H9 (cell line): ENCODE measurements around the gene FBXO34. TPM values are rescaled to one million over a fixed set of nuclear protein-coding genes. Genes with fewer than 3 reads are reported as not detected.

Source experiments
- DNase-seq: peaks from one replicate; pipeline ENCODE4 v3.0.0-alpha.2; 2017
- H2AFZ ChIP-seq: one replicate; pipeline ENCODE4 v1.6.1; 2013; ENCODE audit warnings: mild to moderate bottlenecking, low read length, control low read depth, moderate library complexity
- H2AK5ac ChIP-seq: 2 replicates; pipeline ENCODE4 v1.6.1; 2013; ENCODE audit warnings: low read length, control low read depth, mixed read lengths; ENCODE audit not compliant: insufficient read length
- H2BK120ac ChIP-seq: one replicate; pipeline ENCODE4 v1.6.1; 2013; ENCODE audit warnings: low read depth, mild to moderate bottlenecking, low read length, control low read depth, inconsistent platforms; ENCODE audit not compliant: poor library complexity, severe bottlenecking
- H2BK12ac ChIP-seq: 2 replicates; pipeline ENCODE4 v1.6.1; 2013; ENCODE audit warnings: low read length, control low read depth, mixed read lengths, low read depth; ENCODE audit not compliant: insufficient read length
- H2BK15ac ChIP-seq: 2 replicates; pipeline ENCODE4 v1.6.1; 2013; ENCODE audit warnings: low read depth, low read length, control low read depth
- H2BK20ac ChIP-seq: one replicate; pipeline ENCODE4 v1.6.1; 2013; ENCODE audit warnings: low read depth, mild to moderate bottlenecking, low read length, control low read depth, inconsistent platforms; ENCODE audit not compliant: poor library complexity, severe bottlenecking
- H2BK5ac ChIP-seq: 2 replicates; pipeline ENCODE4 v1.6.1; 2013; ENCODE audit warnings: low read length, control low read depth, mixed read lengths; ENCODE audit not compliant: insufficient read length
- H3K14ac ChIP-seq: 2 replicates; pipeline ENCODE4 v1.6.1; 2013; ENCODE audit warnings: low read length, control low read depth; ENCODE audit not compliant: insufficient read depth
- H3K18ac ChIP-seq: 2 replicates; pipeline ENCODE4 v1.6.1; 2013; ENCODE audit warnings: low read depth, mild to moderate bottlenecking, mixed read lengths, low read length, control low read depth; ENCODE audit not compliant: insufficient read length
- H3K23ac ChIP-seq: 2 replicates; pipeline ENCODE4 v1.6.1; 2013; ENCODE audit warnings: low read length, control low read depth, mixed read lengths, low read depth; ENCODE audit not compliant: insufficient read length
- H3K23me2 ChIP-seq: 2 replicates; pipeline ENCODE4 v1.6.1; 2013; ENCODE audit warnings: low read depth, mild to moderate bottlenecking, mixed read lengths, low read length, control low read depth; ENCODE audit not compliant: insufficient read length, poor library complexity, severe bottlenecking
- H3K27ac ChIP-seq: 2 replicates; pipeline ENCODE4 v1.5.1; 2013; ENCODE audit warnings: low read length, control low read depth, mixed read lengths, low read depth; ENCODE audit not compliant: insufficient read length
- H3K27me3 ChIP-seq: 2 replicates; pipeline ENCODE4 v1.6.1; 2013; ENCODE audit warnings: low read length, control low read depth, inconsistent platforms; ENCODE audit not compliant: insufficient read depth
- H3K4ac ChIP-seq: 2 replicates; pipeline ENCODE4 v1.6.1; 2013; ENCODE audit warnings: low read depth, mild to moderate bottlenecking, control low read depth, inconsistent platforms, low read length, moderate library complexity
- H3K4me1 ChIP-seq: 2 replicates; pipeline ENCODE4 v1.6.1; 2013; ENCODE audit warnings: low read length, control low read depth, inconsistent platforms; ENCODE audit not compliant: insufficient read depth
- H3K4me2 ChIP-seq: 2 replicates; pipeline ENCODE4 v1.6.1; 2013; ENCODE audit warnings: low read length, control low read depth, mixed read lengths; ENCODE audit not compliant: insufficient read length, insufficient read depth
- H3K56ac ChIP-seq: 2 replicates; pipeline ENCODE4 v1.6.1; 2013; ENCODE audit warnings: low read depth, mild to moderate bottlenecking, mixed read lengths, low read length, control low read depth; ENCODE audit not compliant: insufficient read length
- H3K79me1 ChIP-seq: 2 replicates; pipeline ENCODE4 v1.6.1; 2013; ENCODE audit warnings: low read depth, mild to moderate bottlenecking, moderate library complexity, low read length, control low read depth, inconsistent platforms; ENCODE audit not compliant: insufficient read depth, poor library complexity, severe bottlenecking
- H3K79me2 ChIP-seq: 2 replicates; pipeline ENCODE4 v1.6.1; 2013; ENCODE audit warnings: low read length, control low read depth, inconsistent platforms; ENCODE audit not compliant: insufficient read depth
- H3K9ac ChIP-seq: 2 replicates; pipeline ENCODE4 v1.6.1; 2013; ENCODE audit warnings: low read length, control low read depth, mixed read lengths; ENCODE audit not compliant: insufficient read length; ENCODE audit errors: extremely low read depth
- H3K9me3 ChIP-seq: one replicate; pipeline ENCODE4 v1.6.1; 2013; ENCODE audit warnings: low read depth, low read length, inconsistent platforms; ENCODE audit not compliant: control insufficient read depth
- H3T11ph ChIP-seq: one replicate; pipeline ENCODE4 v1.6.1; 2013; ENCODE audit warnings: mild to moderate bottlenecking, low read length, control low read depth, inconsistent platforms
- H4K20me1 ChIP-seq: one replicate; pipeline ENCODE4 v1.6.1; 2013; ENCODE audit not compliant: control insufficient read depth, insufficient read length, insufficient read depth
- H4K5ac ChIP-seq: 2 replicates; pipeline ENCODE4 v1.6.1; 2013; ENCODE audit warnings: low read depth, mild to moderate bottlenecking, mixed read lengths, low read length, control low read depth; ENCODE audit not compliant: insufficient read length
- H4K8ac ChIP-seq: replicated peaks from 2 replicates; pipeline ENCODE4 v1.6.1; 2013; ENCODE audit warnings: low read length, control low read depth, mixed read lengths, low read depth; ENCODE audit not compliant: insufficient read length
- H4K91ac ChIP-seq: 2 replicates; pipeline ENCODE4 v1.6.1; 2013; ENCODE audit warnings: low read depth, mild to moderate bottlenecking, moderate library complexity, mixed read lengths, low read length, control low read depth; ENCODE audit not compliant: insufficient read length
- H3K27ac Mint-ChIP-seq, 3 experiments: 2 replicates in 2 of 3; 3 replicates in 1 of 3; pipeline ENCODE4 v1.8.0; 2020 to 2021; ENCODE audit warnings: mixed read lengths in 3 of 3, mild to moderate bottlenecking in 1 of 3, moderate library complexity in 1 of 3
- H3K27me3 Mint-ChIP-seq: 2 replicates; pipeline ENCODE4 v1.8.0; 2021; ENCODE audit warnings: low read depth, mild to moderate bottlenecking, moderate library complexity, mixed read lengths
- H3K36me3 Mint-ChIP-seq, 3 experiments: 2 replicates in 2 of 3; 3 replicates in 1 of 3; pipeline ENCODE4 v1.8.0; 2020 to 2021; ENCODE audit warnings: low read depth in 3 of 3, mixed read lengths in 3 of 3; ENCODE audit not compliant: insufficient read depth in 1 of 3
- H3K4me1 Mint-ChIP-seq, 2 experiments: 2 replicates each; pipeline ENCODE4 v1.8.0; 2020; ENCODE audit warnings: mixed read lengths in 2 of 2
- H3K4me3 Mint-ChIP-seq, 2 experiments: 2 replicates in 1 of 2; 3 replicates in 1 of 2; pipeline ENCODE4 v1.8.0; 2020 to 2021; ENCODE audit warnings: mild to moderate bottlenecking in 2 of 2, mixed read lengths in 2 of 2, moderate library complexity in 1 of 2
- H3K9me3 Mint-ChIP-seq, 2 experiments: 2 replicates in 1 of 2; 3 replicates in 1 of 2; pipeline ENCODE4 v1.8.0; 2020; ENCODE audit warnings: mild to moderate bottlenecking in 2 of 2, mixed read lengths in 2 of 2, moderate library complexity in 1 of 2
- WGBS: extraction: QIAGEN DNeasy Blood & Tissue Kit; methylation state at CpG from one replicate; pipeline ENCODE4 v1.1.7; 2013; ENCODE audit warnings: missing lambda C conversion rate, low lambda C conversion rate, mixed read lengths; ENCODE audit not compliant: insufficient read length; ENCODE audit errors: extremely low coverage; 5-methylcytosine and 5-hydroxymethylcytosine counted together
- total RNA-seq: library from RNA; stranded (reverse); gene quantifications from 2 replicates; pipeline ENCODE4 v1.2.1, GENCODE V29; 2021
- TF ChIP-seq, protein P1 (sequence below): fragments of 200-600 bp; sonication (generic); conservative IDR thresholded peaks from 3 replicates; pipeline ENCODE4 v1.8.0; 2021; ENCODE audit warnings: antibody characterized with exemption, mild to moderate bottlenecking

The FBXO34 gene
- total RNA-seq, 1 experiment from 2014 or later: 12.0 TPM

DNA sequence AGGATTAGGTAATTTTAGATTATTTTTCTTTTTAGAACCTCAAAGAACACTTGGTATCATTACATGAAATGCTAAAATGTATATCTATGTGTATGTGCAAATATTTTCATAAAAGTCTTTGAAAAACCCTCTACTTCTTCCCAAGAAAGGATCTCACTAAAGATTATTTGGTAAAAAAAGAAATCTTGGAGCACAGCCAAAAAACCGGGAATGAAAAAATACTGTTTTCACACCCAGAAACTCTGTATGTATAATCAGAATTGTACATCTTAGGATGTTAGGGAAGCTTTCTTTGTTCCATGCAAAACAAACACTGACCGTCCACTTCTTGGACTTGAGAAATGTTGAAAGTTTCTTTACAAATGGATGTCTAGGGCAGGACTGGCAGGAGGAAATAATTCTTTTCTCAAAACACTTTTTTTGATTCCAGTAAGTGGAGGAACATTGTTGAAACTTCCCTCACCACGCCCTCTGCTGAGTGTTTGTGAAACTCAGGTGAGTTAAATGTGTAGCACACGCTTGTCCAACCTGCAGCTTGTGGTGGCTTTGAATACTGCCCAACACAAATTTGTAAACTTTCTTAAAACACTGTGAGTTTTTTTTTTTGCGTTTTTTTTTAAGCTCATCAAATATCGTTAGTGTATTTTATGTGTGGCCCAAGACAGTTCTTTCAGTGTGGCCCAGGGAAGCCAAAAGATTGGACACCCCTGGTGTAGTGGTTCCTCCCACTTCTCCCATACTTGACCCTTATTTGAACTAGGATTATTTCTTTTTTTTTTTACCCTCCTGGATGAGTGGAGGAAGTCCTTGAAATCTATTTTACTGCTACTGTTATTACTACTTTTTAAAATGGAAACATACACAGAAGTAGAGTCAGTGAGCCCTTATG lies 26.6 kb downstream of the FBXO34 start:
- Histone ChIP-seq H3K27me3 (no peaks in the 10 kb centered on the region), H4K8ac (no peak overlapping the region), H3K23ac (no peak overlapping the region), H3K4ac (no peak overlapping the region), H3T11ph (no peak overlapping the region), H4K20me1 (no peaks in the 10 kb centered on the region), H2BK20ac (no peak overlapping the region), H4K91ac (no peak overlapping the region), H3K9me3 (no peaks in the 10 kb centered on the region), H3K56ac (no peak overlapping the region), H3K23me2 (no peaks in the 10 kb centered on the region), H3K79me1 (peaks cover 3% of the 10 kb centered on the region), H3K79me2 (no peaks in the 10 kb centered on the region; the same call in 1 of the 2 replicates), H4K5ac (no peak overlapping the region), H2BK12ac (no peak overlapping the region), H3K18ac (no peak overlapping the region), H2BK120ac (no peak overlapping the region), H3K9ac (no peak overlapping the region), H3K27ac (no peak overlapping the region), H3K4me2 (no peak overlapping the region), H2AK5ac (no peak overlapping the region), H2BK5ac (no peak overlapping the region), H3K14ac (no peak overlapping the region), H2BK15ac (no peak overlapping the region), H2AFZ (no peak overlapping the region), H3K4me1 (peaks cover 5% of the 10 kb centered on the region; the same call in 1 of the 2 replicates)
- no peaks in the 10 kb centered on the region for H3K9me3 Mint-ChIP-seq
- TF ChIP-seq, protein P1, sequence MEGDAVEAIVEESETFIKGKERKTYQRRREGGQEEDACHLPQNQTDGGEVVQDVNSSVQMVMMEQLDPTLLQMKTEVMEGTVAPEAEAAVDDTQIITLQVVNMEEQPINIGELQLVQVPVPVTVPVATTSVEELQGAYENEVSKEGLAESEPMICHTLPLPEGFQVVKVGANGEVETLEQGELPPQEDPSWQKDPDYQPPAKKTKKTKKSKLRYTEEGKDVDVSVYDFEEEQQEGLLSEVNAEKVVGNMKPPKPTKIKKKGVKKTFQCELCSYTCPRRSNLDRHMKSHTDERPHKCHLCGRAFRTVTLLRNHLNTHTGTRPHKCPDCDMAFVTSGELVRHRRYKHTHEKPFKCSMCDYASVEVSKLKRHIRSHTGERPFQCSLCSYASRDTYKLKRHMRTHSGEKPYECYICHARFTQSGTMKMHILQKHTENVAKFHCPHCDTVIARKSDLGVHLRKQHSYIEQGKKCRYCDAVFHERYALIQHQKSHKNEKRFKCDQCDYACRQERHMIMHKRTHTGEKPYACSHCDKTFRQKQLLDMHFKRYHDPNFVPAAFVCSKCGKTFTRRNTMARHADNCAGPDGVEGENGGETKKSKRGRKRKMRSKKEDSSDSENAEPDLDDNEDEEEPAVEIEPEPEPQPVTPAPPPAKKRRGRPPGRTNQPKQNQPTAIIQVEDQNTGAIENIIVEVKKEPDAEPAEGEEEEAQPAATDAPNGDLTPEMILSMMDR: peak; percentile 26; the same call in 2 of the 3 replicates
- H3K4me1 Mint-ChIP-seq: peaks cover 15 to 16% of the 10 kb centered on the region in 2 experiments
- peaks cover 3 to 12% (median 9%) of the 10 kb centered on the region in 3 experiments; a peak in 5 of 7 replicates for H3K36me3 Mint-ChIP-seq
- no peak for DNase-seq
- H3K27ac Mint-ChIP-seq: peak overlapping the region in 1 of 3 experiments; percentile 57; a peak in 1 of 7 replicates
- H3K4me3 Mint-ChIP-seq: no peak overlapping the region
- no CpG with 5 or more reads among the region's 6 CpGs for WGBS
- no peaks in the 10 kb centered on the region for H3K27me3 Mint-ChIP-seq
